Natural killer cell (primary cell): ENCODE results near the gene PHF3. TPM values are rescaled to one million over a fixed set of nuclear protein-coding genes. Genes with fewer than 3 reads are reported as not detected.

Experiments
- ATAC-seq, 3 donors: fragments of 150-1000 bp in 2 of 3; fragments of 200-7000 bp in 1 of 3; cut with Tn5 transposase; 1 replicate in 1 of 3; 2 replicates in 2 of 3; pipeline ENCODE4 v1.10.0; 2021; ENCODE audit warnings: mild to moderate bottlenecking in 2 of 3, moderate library complexity in 2 of 3
- DNase-seq, 2 donors: peaks; one replicate each; pipeline versions ENCODE4 v3.0.0 to v3.0.0-alpha.2; 2013 to 2021; ENCODE audit warnings: mixed read lengths in 1 of 2
- H3K27ac ChIP-seq: one replicate; pipeline ENCODE4 v1.5.1; 2013; ENCODE audit warnings: mild to moderate bottlenecking, low read length
- H3K27me3 ChIP-seq: one replicate; pipeline ENCODE4 v1.6.1; 2013; ENCODE audit warnings: low read length; ENCODE audit not compliant: control insufficient read depth, insufficient read depth
- H3K36me3 ChIP-seq: one replicate; pipeline ENCODE4 v1.6.1; 2013; ENCODE audit warnings: low read length; ENCODE audit not compliant: control insufficient read depth, insufficient read depth
- H3K4me1 ChIP-seq: one replicate; pipeline ENCODE4 v1.6.1; 2013; ENCODE audit warnings: low read length; ENCODE audit not compliant: control insufficient read depth, insufficient read depth
- H3K4me3 ChIP-seq: one replicate; pipeline ENCODE4 v1.5.1; 2013; ENCODE audit warnings: low read length
- H3K9me3 ChIP-seq: one replicate; pipeline ENCODE4 v1.6.1; 2013; ENCODE audit warnings: low read length; ENCODE audit not compliant: control insufficient read depth, insufficient read depth
- H3K27ac Mint-ChIP-seq, 2 donors: one replicate each; pipeline ENCODE4 v1.8.0; 2022; ENCODE audit warnings: mild to moderate bottlenecking in 2 of 2, mixed read lengths in 2 of 2, moderate library complexity in 1 of 2
- H3K27me3 Mint-ChIP-seq, 2 donors: one replicate each; pipeline ENCODE4 v1.8.0; 2022; ENCODE audit warnings: low read depth in 2 of 2, mixed read lengths in 2 of 2
- H3K36me3 Mint-ChIP-seq: one replicate; pipeline ENCODE4 v1.8.0; 2022; ENCODE audit warnings: mixed read lengths
- H3K4me1 Mint-ChIP-seq, 2 donors: one replicate each; pipeline ENCODE4 v1.8.0; 2022; ENCODE audit warnings: mixed read lengths in 2 of 2
- H3K4me3 Mint-ChIP-seq: one replicate; pipeline ENCODE4 v1.8.0; 2022; ENCODE audit warnings: mild to moderate bottlenecking, moderate library complexity, mixed read lengths
- H3K9me3 Mint-ChIP-seq, 2 donors: one replicate each; pipeline ENCODE4 v1.8.0; 2022; ENCODE audit warnings: mixed read lengths in 2 of 2
- CTCF ChIP-seq: fragments of 200-600 bp; IDR thresholded peaks from one replicate; pipeline ENCODE4 v1.8.0; 2022; ENCODE audit warnings: antibody characterized with exemption
- WGBS: methylation state at CpG from one replicate; pipeline ENCODE4 v1.1.7; 2013; ENCODE audit warnings: missing lambda C conversion rate; ENCODE audit not compliant: insufficient coverage; 5-methylcytosine and 5-hydroxymethylcytosine counted together
- intact Hi-C: fragments of 100-400 bp; cut with micrococcal nuclease; formaldehyde crosslinking; loops from one replicate; pipeline ENCODE4 v1.14.2; 2022
- total RNA-seq, 4 donors: library from RNA; stranded (reverse); fragments of 120-200 nt in 1 of 4; gene quantifications; one replicate each; pipeline versions ENCODE4 v1.2.3 to v1.2.4, GENCODE V29; 2013 to 2022

Gene PHF3
- total RNA-seq, 3 donors from 2014 or later (not counting 1 experiment from before 2014, with no cell fraction given) = 80.2 to 84.4 (median 84.0) TPM

GRCh38 chr6:63597141-63598048 is 38.2 kb upstream of the PHF3 start:
- 30% methylated on average over 2 of the region's 6 CpGs for WGBS
- no peaks in the 10 kb centered on the region for H3K9me3 Mint-ChIP-seq
- Histone ChIP-seq H3K4me1 (peaks cover 8% of the 10 kb centered on the region), H3K4me3 (no peak overlapping the region), H3K27me3 (peaks cover 7% of the 10 kb centered on the region), H3K27ac (no peak overlapping the region), H3K9me3 (no peaks in the 10 kb centered on the region), H3K36me3 (no peaks in the 10 kb centered on the region)
- peak overlapping the region; percentile 91 for H3K4me3 Mint-ChIP-seq
- H3K27me3 Mint-ChIP-seq = peaks cover 3 to 10% of the 10 kb centered on the region in 2 donors
- no peaks in the 10 kb centered on the region for H3K36me3 Mint-ChIP-seq
- H3K27ac Mint-ChIP-seq = peak overlapping the region in 1 of 2 donors; percentile 19
- H3K4me1 Mint-ChIP-seq = peaks cover 11 to 13% of the 10 kb centered on the region in 2 donors
- no peak for TF ChIP-seq CTCF
- ATAC-seq (no peak), DNase-seq (no peak)
- intact Hi-C loops = loop anchor here (1.0 to 10.0 kb wide), 2 partner anchors 77 to 167 kb away; no protein-coding TSS in a partner anchor

- TF ChIP-seq CTCF = peak; percentile 83
- WGBS = 3% methylated on average over 22 of the region's 23 CpGs
- Mint-ChIP-seq H3K36me3 (no peaks in the 10 kb centered on the region), H3K27ac (peak overlapping the region in 1 of 2 donors; percentile 19), H3K4me3 (peak overlapping the region; percentile 91), H3K4me1 (peaks cover 11 to 13% of the 10 kb centered on the region in 2 donors), H3K9me3 (no peaks in the 10 kb centered on the region), H3K27me3 (peaks cover 3 to 10% of the 10 kb centered on the region in 2 donors)
- ATAC-seq (peak; percentile 94 to 100 (median 99)), DNase-seq (peak; percentile 52 to 88)
- intact Hi-C loops = loop anchor here (1.0 to 10.0 kb wide), 2 partner anchors 76 to 166 kb away; no protein-coding TSS in a partner anchor
- Histone ChIP-seq H3K36me3 (no peaks in the 10 kb centered on the region), H3K27ac (no peak overlapping the region), H3K27me3 (peaks cover 7% of the 10 kb centered on the region), H3K9me3 (no peaks in the 10 kb centered on the region), H3K4me1 (peaks cover 8% of the 10 kb centered on the region), H3K4me3 (peak overlapping the region; percentile 28)
These were observed 37.3 kb upstream of the PHF3 start for GRCh38 chr6:63598049-63599036.

- H3K27me3 ChIP-seq = peaks cover 7% of the 10 kb centered on the region
- Mint-ChIP-seq H3K36me3 (no peaks in the 10 kb centered on the region), H3K9me3 (no peaks in the 10 kb centered on the region), H3K27me3 (peaks cover 3 to 10% of the 10 kb centered on the region in 2 donors), H3K4me1 (peaks cover 11 to 13% of the 10 kb centered on the region in 2 donors), H3K27ac (no peak overlapping the region), H3K4me3 (no peak overlapping the region)
- no peak for TF ChIP-seq CTCF
- no peak for ATAC-seq
- WGBS = 84% methylated on average over 7 of the region's 7 CpGs
- no peaks in the 10 kb centered on the region for H3K9me3 ChIP-seq
- H3K4me1 ChIP-seq = peaks cover 8% of the 10 kb centered on the region
- no peak for DNase-seq
- no peak overlapping the region for H3K27ac ChIP-seq
- no peaks in the 10 kb centered on the region for H3K36me3 ChIP-seq
- intact Hi-C loops = loop anchor here (10.0 kb wide), 1 partner anchor 76 kb away; no protein-coding TSS in a partner anchor
- H3K4me3 ChIP-seq = no peak overlapping the region
These were observed 36.4 kb upstream of the PHF3 start for GRCh38 chr6:63599243-63599642.
